ENCODE results near the gene RNF149. TPM values are rescaled to one million over a fixed set of nuclear protein-coding genes. Genes with fewer than 3 reads are reported as not detected.

Gene RNF149
- total and polyA plus RNA-seq, 2 donors (not counting 3 experiments of a cell fraction or from before 2014, with no cell fraction given) = 31.3 to 66.6 TPM

- POLR2A ChIA-PET = no interaction called here
- Histone ChIP-seq H3K36me3 (ENCODE audit: control insufficient read depth in 2 of 2, extremely low read depth in 1 of 2, insufficient read depth in 2 of 2, low read length in 2 of 2) (peaks cover 0 to 3% of the 10 kb centered on the region in 2 experiments), H3K27me3 (ENCODE audit: control insufficient read depth in 2 of 2, insufficient read depth in 2 of 2, low read length in 2 of 2) (no peaks in the 10 kb centered on the region), H3K79me2 (ENCODE audit: control insufficient read depth, insufficient read depth, low read length) (peaks cover 81% of the 10 kb centered on the region), H3K4me1 (ENCODE audit: control insufficient read depth, extremely low read depth, insufficient read depth, low read length) (peaks cover 37% of the 10 kb centered on the region), H3K9ac (replicated peaks; ENCODE audit: extremely low read depth, insufficient read depth, low read length) (no peak overlapping the region), H3K9me1 (replicated peaks; ENCODE audit: control insufficient read depth, extremely low read depth, insufficient read depth, low read length) (no peaks in the 10 kb centered on the region), H3K4me3 (replicated peaks in 1 of 3; ENCODE audit: insufficient read depth in 1 of 3, low read depth in 1 of 3, low read length in 3 of 3) (no peak overlapping the region), H3K9me3 (replicated peaks; ENCODE audit: control insufficient read depth, insufficient read depth, low read length) (no peaks in the 10 kb centered on the region), H2AFZ (ENCODE audit: low read depth, low read length) (no peak overlapping the region), H3K27ac (ENCODE audit: insufficient read depth, low read depth, low read length) (no peak overlapping the region), H3K4me2 (ENCODE audit: insufficient read depth, low read length) (no peak overlapping the region), H4K20me1 (replicated peaks; ENCODE audit: control insufficient read depth, extremely low read depth, insufficient read depth, low read length) (peaks cover 8% of the 10 kb centered on the region)
- TF ChIP-seq JUN (IDR thresholded peaks at IDR 0.05; ENCODE audit: borderline replicate concordance, insufficient read depth, insufficient read length, low read depth) (no peak), MYC (IDR thresholded peaks at IDR 0.05; ENCODE audit: low read depth, low read length) (no peak), POLR2A (IDR thresholded peaks at IDR 0.05; ENCODE audit: low read depth, low read length) (no peak), CTCF (IDR thresholded peaks at IDR 0.05; ENCODE audit: extremely low read depth in 1 of 2, insufficient read depth in 1 of 2, low read depth in 1 of 2, low read length in 2 of 2) (no peak), EZH2 (IDR thresholded peaks at IDR 0.05; ENCODE audit: borderline replicate concordance, low read depth, low read length, severe bottlenecking) (no peak), POLR2AphosphoS5 (IDR thresholded peaks at IDR 0.05; ENCODE audit: insufficient read depth, low read depth, low read length) (no peak), FOS (IDR thresholded peaks at IDR 0.05; ENCODE audit: borderline replicate concordance, insufficient read depth, low read length) (no peak), GATA2 (IDR thresholded peaks at IDR 0.05; ENCODE audit: insufficient read depth, insufficient read length, low read depth, low read length) (no peak)
- TF ChIP-seq, protein P1, sequence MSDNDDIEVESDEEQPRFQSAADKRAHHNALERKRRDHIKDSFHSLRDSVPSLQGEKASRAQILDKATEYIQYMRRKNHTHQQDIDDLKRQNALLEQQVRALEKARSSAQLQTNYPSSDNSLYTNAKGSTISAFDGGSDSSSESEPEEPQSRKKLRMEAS (IDR thresholded peaks at IDR 0.05; ENCODE audit: insufficient read depth, insufficient read length) = no peak
- DNase-seq (ENCODE audit: low read depth, low spot score) (no peak), FAIRE-seq (no peak)
- BruUV-seq (replicated peaks) = no TSS peak
- intact Hi-C loops (cut with micrococcal nuclease) = no loop called here
- CTCF ChIA-PET = no interaction called here
- dilution Hi-C loops (cut with MboI; ENCODE audit: extremely low pct_ligation_motif_present, low sequenced_read_pairs) = no loop called here
Observed at GRCh38 chr2:101293544-101293943, 15.0 kb downstream of the RNF149 start.

All from endothelial cell of umbilical vein (primary cell).